ENCODE results near the gene TMEM114. TPM values are rescaled to one million over a fixed set of nuclear protein-coding genes. Genes with fewer than 3 reads are reported as not detected.

The TMEM114 gene
- total and polyA plus RNA-seq, 2 experiments from 2014 or later = not detected

GRCh38 chr16:8561496-8561895 is 28.8 kb downstream of the TMEM114 start:
- no peaks in the 10 kb centered on the region for H3K9me3 ChIP-seq (ENCODE audit: low read depth)
- no peaks in the 10 kb centered on the region for H4K20me1 ChIP-seq (ENCODE audit: insufficient read depth)
- no peaks in the 10 kb centered on the region for H3K4me1 ChIP-seq (ENCODE audit: insufficient read depth)
- H3K9me2 ChIP-seq (ENCODE audit: insufficient read depth) = no peaks in the 10 kb centered on the region
- peaks cover 10% of the 10 kb centered on the region; the same call in 1 of the 2 replicates for H3F3A ChIP-seq (ENCODE audit: insufficient read depth)
- H2AFZ ChIP-seq = no peak overlapping the region
- in situ Hi-C loops (cut with MboI) = loop anchor here (25.0 kb wide), 1 partner anchor 1626 kb away; the partner anchor contains the start of gene GRIN2A
- H3K36me3 ChIP-seq (ENCODE audit: low read depth) = no peaks in the 10 kb centered on the region
- no peaks in the 10 kb centered on the region for H3K79me2 ChIP-seq (ENCODE audit: insufficient read depth)
- TF ChIP-seq EZH2phosphoT487 (IDR thresholded peaks at IDR 0.05; ENCODE audit: insufficient read depth, low read depth) = no peak
- TF ChIP-seq EZH2 (IDR thresholded peaks at IDR 0.05; ENCODE audit: insufficient read depth, poor library complexity, severe bottlenecking) = no peak
- no peak overlapping the region for H3K4me2 ChIP-seq (ENCODE audit: unreplicated experiment)
- no peak overlapping the region for H3K9ac ChIP-seq
- no peak for DNase-seq
- H3K27me3 ChIP-seq (replicated peaks; ENCODE audit: insufficient read depth) = no peaks in the 10 kb centered on the region
- no peak overlapping the region for H3K27ac ChIP-seq
- H3K4me3 ChIP-seq = no peak overlapping the region
- WGBS, 2 experiments (ENCODE audit: low coverage in 1 of 2, low lambda C conversion rate in 2 of 2, missing lambda C conversion rate in 2 of 2) = 62 to 73% methylated on average over 2 of the region's 2 CpGs

- no peaks in the 10 kb centered on the region for H3K79me2 ChIP-seq (ENCODE audit: insufficient read depth)
- no peaks in the 10 kb centered on the region for H3K4me1 ChIP-seq (ENCODE audit: insufficient read depth)
- TF ChIP-seq EZH2 (IDR thresholded peaks at IDR 0.05; ENCODE audit: insufficient read depth, poor library complexity, severe bottlenecking) (no peak), EZH2phosphoT487 (IDR thresholded peaks at IDR 0.05; ENCODE audit: insufficient read depth, low read depth) (no peak)
- no peak overlapping the region for H3K4me3 ChIP-seq
- H3K9me3 ChIP-seq (ENCODE audit: low read depth) = no peaks in the 10 kb centered on the region
- H3K27ac ChIP-seq = no peak overlapping the region
- H3K9ac ChIP-seq = no peak overlapping the region
- in situ Hi-C loops (cut with MboI) = loop anchor here (25.0 kb wide), 1 partner anchor 1632 kb away; the partner anchor contains the start of gene GRIN2A
- no peak for DNase-seq
- no peak overlapping the region for H3K4me2 ChIP-seq (ENCODE audit: unreplicated experiment)
- H4K20me1 ChIP-seq (ENCODE audit: insufficient read depth) = no peaks in the 10 kb centered on the region
- no peaks in the 10 kb centered on the region for H3F3A ChIP-seq (ENCODE audit: insufficient read depth)
- no peaks in the 10 kb centered on the region for H3K36me3 ChIP-seq (ENCODE audit: low read depth)
- H3K27me3 ChIP-seq (replicated peaks; ENCODE audit: insufficient read depth) = peaks cover 28% of the 10 kb centered on the region
- 21 to 25% methylated on average over 9 of the region's 9 CpGs for WGBS, 2 experiments (ENCODE audit: low coverage in 1 of 2, low lambda C conversion rate in 2 of 2, missing lambda C conversion rate in 2 of 2)
- H3K9me2 ChIP-seq (ENCODE audit: insufficient read depth) = no peaks in the 10 kb centered on the region
- H2AFZ ChIP-seq = no peak overlapping the region
Measured at GRCh38 chr16:8555400-8555799, 34.9 kb downstream of the TMEM114 start.

- WGBS, 2 experiments (ENCODE audit: low coverage in 1 of 2, low lambda C conversion rate in 2 of 2, missing lambda C conversion rate in 2 of 2) = 6 to 8% methylated on average over 2 of the region's 2 CpGs
- Histone ChIP-seq H3K79me2 (ENCODE audit: insufficient read depth) (no peaks in the 10 kb centered on the region), H3K27ac (no peak overlapping the region), H3K36me3 (ENCODE audit: low read depth) (no peaks in the 10 kb centered on the region), H3K9me2 (ENCODE audit: insufficient read depth) (no peaks in the 10 kb centered on the region), H3K4me1 (ENCODE audit: insufficient read depth) (no peaks in the 10 kb centered on the region), H3K9ac (no peak overlapping the region), H2AFZ (no peak overlapping the region), H4K20me1 (ENCODE audit: insufficient read depth) (no peaks in the 10 kb centered on the region), H3K9me3 (ENCODE audit: low read depth) (no peaks in the 10 kb centered on the region), H3K27me3 (replicated peaks; ENCODE audit: insufficient read depth) (peaks cover 28% of the 10 kb centered on the region), H3K4me3 (no peak overlapping the region), H3F3A (ENCODE audit: insufficient read depth) (no peaks in the 10 kb centered on the region), H3K4me2 (ENCODE audit: unreplicated experiment) (no peak overlapping the region)
- in situ Hi-C loops (cut with MboI) = loop anchor here (25.0 kb wide), 1 partner anchor 1632 kb away; the partner anchor contains the start of gene GRIN2A
- no peak for DNase-seq
- no peak for TF ChIP-seq EZH2phosphoT487 (IDR thresholded peaks at IDR 0.05; ENCODE audit: insufficient read depth, low read depth)
- no peak for TF ChIP-seq EZH2 (IDR thresholded peaks at IDR 0.05; ENCODE audit: insufficient read depth, poor library complexity, severe bottlenecking)
Measured at GRCh38 chr16:8554881-8555280, 35.4 kb downstream of the TMEM114 start.

GRCh38 chr16:8554022-8554421 is 36.3 kb downstream of the TMEM114 start:
- H3K9me2 ChIP-seq (ENCODE audit: insufficient read depth) = no peaks in the 10 kb centered on the region
- TF ChIP-seq EZH2phosphoT487 (IDR thresholded peaks at IDR 0.05; ENCODE audit: insufficient read depth, low read depth) (no peak), EZH2 (IDR thresholded peaks at IDR 0.05; ENCODE audit: insufficient read depth, poor library complexity, severe bottlenecking) (no peak)
- H3K9me3 ChIP-seq (ENCODE audit: low read depth) = no peaks in the 10 kb centered on the region
- no peak overlapping the region for H3K27ac ChIP-seq
- DNase-seq = no peak
- no peak overlapping the region for H3K9ac ChIP-seq
- H3K79me2 ChIP-seq (ENCODE audit: insufficient read depth) = no peaks in the 10 kb centered on the region
- H3K4me1 ChIP-seq (ENCODE audit: insufficient read depth) = no peaks in the 10 kb centered on the region
- H3K36me3 ChIP-seq (ENCODE audit: low read depth) = no peaks in the 10 kb centered on the region
- H2AFZ ChIP-seq = no peak overlapping the region
- H3K27me3 ChIP-seq (replicated peaks; ENCODE audit: insufficient read depth) = peaks cover 34% of the 10 kb centered on the region
- 28 to 41% methylated on average over 4 of the region's 4 CpGs for WGBS, 2 experiments (ENCODE audit: low coverage in 1 of 2, low lambda C conversion rate in 2 of 2, missing lambda C conversion rate in 2 of 2)
- H3K4me2 ChIP-seq (ENCODE audit: unreplicated experiment) = no peak overlapping the region
- H3F3A ChIP-seq (ENCODE audit: insufficient read depth) = no peaks in the 10 kb centered on the region
- no peaks in the 10 kb centered on the region for H4K20me1 ChIP-seq (ENCODE audit: insufficient read depth)
- H3K4me3 ChIP-seq = no peak overlapping the region
- in situ Hi-C loops (cut with MboI) = loop anchor here (25.0 kb wide), 1 partner anchor 1633 kb away; the partner anchor contains the start of gene GRIN2A
